ENCODE data around the gene LENEP. TPM values are rescaled to one million over a fixed set of nuclear protein-coding genes. Genes with fewer than 3 reads are reported as not detected.
A peak's percentile ranks its signal among the peaks of the same experiment; 100 is the strongest.

LENEP gene
- total RNA-seq, 2 experiments from 2014 or later: 0.85 to 1.0 TPM

GRCh38 chr1:154996966-154997701 lies 3.7 kb downstream of the LENEP start:
- Mint-ChIP-seq H3K4me1 (peaks cover 33% of the 10 kb centered on the region), H3K9me3 (no peaks in the 10 kb centered on the region), H3K27ac (no peak overlapping the region), H3K4me3 (no peak overlapping the region), H3K27me3 (no peaks in the 10 kb centered on the region), H3K36me3 (ENCODE audit: low read depth) (peaks cover 2% of the 10 kb centered on the region)
- no peak for DNase-seq
- POLR2A ChIA-PET: no interaction called here
- CTCF ChIA-PET: interaction anchor here (1.0 to 13.0 kb wide), 8 partner anchors 9 to 919 kb away, joined by 3 to 184 read pairs (median 4); partner anchors contain the start of genes FLAD1 and SHC1

GRCh38 chr1:154998201-154998780 lies 4.9 kb downstream of the LENEP start:
- POLR2A ChIA-PET: interaction anchor here (1.0 to 1.5 kb wide), 2 partner anchors 14 to 25 kb away, joined by 3 to 7 read pairs; partner anchors contain the start of gene FLAD1
- H3K4me3 Mint-ChIP-seq: no peak overlapping the region
- no peaks in the 10 kb centered on the region for H3K27me3 Mint-ChIP-seq
- peak overlapping the region; percentile 20 for H3K27ac Mint-ChIP-seq
- H3K4me1 Mint-ChIP-seq: peaks cover 33% of the 10 kb centered on the region
- DNase-seq: no peak
- peaks cover 3% of the 10 kb centered on the region for H3K36me3 Mint-ChIP-seq (ENCODE audit: low read depth)
- CTCF ChIA-PET: interaction anchor here (0.8 to 13.0 kb wide), 21 partner anchors 8 to 438 kb away, joined by 3 to 184 read pairs (median 5); partner anchors contain the start of genes ADAM15, CKS1B, FLAD1 and PBXIP1
- no peaks in the 10 kb centered on the region for H3K9me3 Mint-ChIP-seq

- H3K4me3 Mint-ChIP-seq: peak overlapping the region; percentile 59
- peak; percentile 73 for DNase-seq
- CTCF ChIA-PET: interaction anchor here (0.7 to 13.0 kb wide), 24 partner anchors 9 to 439 kb away, joined by 3 to 184 read pairs (median 5); partner anchors contain the start of genes ADAM15, CKS1B, FLAD1 and PBXIP1
- POLR2A ChIA-PET: interaction anchor here (0.6 to 1.5 kb wide), 3 partner anchors 15 to 39 kb away, joined by 3 to 7 read pairs (median 5); partner anchors contain the start of gene FLAD1
- peaks cover 37% of the 10 kb centered on the region for H3K4me1 Mint-ChIP-seq
- H3K36me3 Mint-ChIP-seq (ENCODE audit: low read depth): peaks cover 6% of the 10 kb centered on the region
- H3K9me3 Mint-ChIP-seq: no peaks in the 10 kb centered on the region
- H3K27me3 Mint-ChIP-seq: no peaks in the 10 kb centered on the region
- peak overlapping the region; percentile 81 for H3K27ac Mint-ChIP-seq
Measured at GRCh38 chr1:154998818-154999570, 5.6 kb downstream of the LENEP start.

- ChIA-PET CTCF (interaction anchor here (0.7 to 13.0 kb wide), 24 partner anchors 9 to 440 kb away, joined by 3 to 184 read pairs (median 5); partner anchors contain the start of genes ADAM15, CKS1B, FLAD1 and PBXIP1), POLR2A (interaction anchor here (0.6 to 1.5 kb wide), 3 partner anchors 16 to 40 kb away, joined by 3 to 7 read pairs (median 5); partner anchors contain the start of gene FLAD1)
- peaks cover 10% of the 10 kb centered on the region for H3K36me3 Mint-ChIP-seq (ENCODE audit: low read depth)
- DNase-seq: peak; percentile 38
- no peaks in the 10 kb centered on the region for H3K27me3 Mint-ChIP-seq
- peak overlapping the region; percentile 93 for H3K4me3 Mint-ChIP-seq
- H3K9me3 Mint-ChIP-seq: no peaks in the 10 kb centered on the region
- peak overlapping the region; percentile 91 for H3K27ac Mint-ChIP-seq
- peaks cover 45% of the 10 kb centered on the region for H3K4me1 Mint-ChIP-seq
Measured at GRCh38 chr1:154999571-155000410, 6.4 kb downstream of the LENEP start.

- Mint-ChIP-seq H3K4me1 (peaks cover 46% of the 10 kb centered on the region), H3K27ac (peak overlapping the region; percentile 91), H3K4me3 (peak overlapping the region; percentile 93), H3K36me3 (ENCODE audit: low read depth) (peaks cover 10% of the 10 kb centered on the region), H3K27me3 (no peaks in the 10 kb centered on the region), H3K9me3 (no peaks in the 10 kb centered on the region)
- POLR2A ChIA-PET: no interaction called here
- DNase-seq: no peak
- CTCF ChIA-PET: interaction anchor here (0.7 to 13.0 kb wide), 11 partner anchors 12 to 440 kb away, joined by 3 to 184 read pairs (median 9); partner anchors contain the start of genes ADAM15, FLAD1, PYGO2 and SHC1
Measured at GRCh38 chr1:155000411-155000725, 7.0 kb downstream of the LENEP start.

GRCh38 chr1:155000726-155001424 lies 7.5 kb downstream of the LENEP start:
- Mint-ChIP-seq H3K27me3 (no peaks in the 10 kb centered on the region), H3K4me1 (peaks cover 51% of the 10 kb centered on the region), H3K36me3 (ENCODE audit: low read depth) (peaks cover 10% of the 10 kb centered on the region), H3K27ac (peak overlapping the region; percentile 91), H3K4me3 (peak overlapping the region; percentile 93), H3K9me3 (no peaks in the 10 kb centered on the region)
- DNase-seq: peak; percentile 82
- ChIA-PET CTCF (interaction anchor here (0.6 to 13.0 kb wide), 8 partner anchors 13 to 58 kb away, joined by 3 to 184 read pairs (median 8); partner anchors contain the start of genes ADAM15, FLAD1 and PYGO2), POLR2A (interaction anchor here (0.7 kb wide), 2 partner anchors 19 to 50 kb away, joined by 3 to 5 read pairs; partner anchors contain the start of gene ADAM15)

- Mint-ChIP-seq H3K4me1 (peaks cover 55% of the 10 kb centered on the region), H3K36me3 (ENCODE audit: low read depth) (peaks cover 12% of the 10 kb centered on the region), H3K9me3 (no peaks in the 10 kb centered on the region), H3K4me3 (peak overlapping the region; percentile 93), H3K27ac (peak overlapping the region; percentile 91), H3K27me3 (no peaks in the 10 kb centered on the region)
- DNase-seq: no peak
- POLR2A ChIA-PET: interaction anchor here (0.7 kb wide), 2 partner anchors 18 to 50 kb away, joined by 3 to 5 read pairs; partner anchors contain the start of gene ADAM15
- CTCF ChIA-PET: interaction anchor here (0.6 to 13.0 kb wide), 5 partner anchors 13 to 58 kb away, joined by 3 to 184 read pairs (median 10); partner anchors contain the start of gene ADAM15
Measured at GRCh38 chr1:155001425-155001674, 8.0 kb downstream of the LENEP start.

GRCh38 chr1:155001675-155002463 lies 8.5 kb downstream of the LENEP start:
- CTCF ChIA-PET: interaction anchor here (0.6 to 13.0 kb wide), 5 partner anchors 13 to 57 kb away, joined by 3 to 184 read pairs (median 10); partner anchors contain the start of gene ADAM15
- H3K4me1 Mint-ChIP-seq: peaks cover 60% of the 10 kb centered on the region
- peaks cover 15% of the 10 kb centered on the region for H3K36me3 Mint-ChIP-seq (ENCODE audit: low read depth)
- H3K27me3 Mint-ChIP-seq: no peaks in the 10 kb centered on the region
- no peaks in the 10 kb centered on the region for H3K9me3 Mint-ChIP-seq
- peak; percentile 99 for DNase-seq
- POLR2A ChIA-PET: interaction anchor here (0.7 kb wide), 2 partner anchors 18 to 49 kb away, joined by 3 to 5 read pairs; partner anchors contain the start of gene ADAM15
- peak overlapping the region; percentile 96 for H3K27ac Mint-ChIP-seq
- H3K4me3 Mint-ChIP-seq: peak overlapping the region; percentile 93

GRCh38 chr1:155002464-155003226 lies 9.3 kb downstream of the LENEP start, which contains the start of gene ZBTB7B:
TSS of gene ZBTB7B (plus strand) at chr1:155002802. CDS start at chr1:155014661, 11,859 bp downstream.
- ChIA-PET CTCF (interaction anchor here (1.7 to 13.0 kb wide), 2 partner anchors 12 to 66 kb away, joined by 4 to 184 read pairs; partner anchors contain the start of gene PMVK), POLR2A (no interaction called here)
- Mint-ChIP-seq H3K4me1 (peaks cover 61% of the 10 kb centered on the region), H3K4me3 (peak within 1 kb of the TSS; percentile 96), H3K9me3 (no peaks in the 10 kb centered on the region), H3K27ac (peak within 1 kb of the TSS; percentile 96), H3K27me3 (no peaks in the 10 kb centered on the region), H3K36me3 (ENCODE audit: low read depth) (peaks cover 15% of the 10 kb centered on the region)
- DNase-seq: no peak

- H3K36me3 Mint-ChIP-seq (ENCODE audit: low read depth): peaks cover 15% of the 10 kb centered on the region
- no peak for DNase-seq
- H3K27ac Mint-ChIP-seq: peak overlapping the region; percentile 93
- ChIA-PET CTCF (interaction anchor here (1.7 to 13.0 kb wide), 2 partner anchors 11 to 67 kb away, joined by 4 to 184 read pairs; partner anchors contain the start of gene PMVK), POLR2A (no interaction called here)
- H3K27me3 Mint-ChIP-seq: no peaks in the 10 kb centered on the region
- peak overlapping the region; percentile 96 for H3K4me3 Mint-ChIP-seq
- no peaks in the 10 kb centered on the region for H3K9me3 Mint-ChIP-seq
- peaks cover 58% of the 10 kb centered on the region for H3K4me1 Mint-ChIP-seq
Measured at GRCh38 chr1:155003227-155003765, 9.9 kb downstream of the LENEP start.
